ENCODE measurements around the gene MACROD1. TPM values are rescaled to one million over a fixed set of nuclear protein-coding genes. Genes with fewer than 3 reads are reported as not detected.

Gene MACROD1
- total RNA-seq, 1 donor from 2014 or later, result 8.9 TPM

DNA sequence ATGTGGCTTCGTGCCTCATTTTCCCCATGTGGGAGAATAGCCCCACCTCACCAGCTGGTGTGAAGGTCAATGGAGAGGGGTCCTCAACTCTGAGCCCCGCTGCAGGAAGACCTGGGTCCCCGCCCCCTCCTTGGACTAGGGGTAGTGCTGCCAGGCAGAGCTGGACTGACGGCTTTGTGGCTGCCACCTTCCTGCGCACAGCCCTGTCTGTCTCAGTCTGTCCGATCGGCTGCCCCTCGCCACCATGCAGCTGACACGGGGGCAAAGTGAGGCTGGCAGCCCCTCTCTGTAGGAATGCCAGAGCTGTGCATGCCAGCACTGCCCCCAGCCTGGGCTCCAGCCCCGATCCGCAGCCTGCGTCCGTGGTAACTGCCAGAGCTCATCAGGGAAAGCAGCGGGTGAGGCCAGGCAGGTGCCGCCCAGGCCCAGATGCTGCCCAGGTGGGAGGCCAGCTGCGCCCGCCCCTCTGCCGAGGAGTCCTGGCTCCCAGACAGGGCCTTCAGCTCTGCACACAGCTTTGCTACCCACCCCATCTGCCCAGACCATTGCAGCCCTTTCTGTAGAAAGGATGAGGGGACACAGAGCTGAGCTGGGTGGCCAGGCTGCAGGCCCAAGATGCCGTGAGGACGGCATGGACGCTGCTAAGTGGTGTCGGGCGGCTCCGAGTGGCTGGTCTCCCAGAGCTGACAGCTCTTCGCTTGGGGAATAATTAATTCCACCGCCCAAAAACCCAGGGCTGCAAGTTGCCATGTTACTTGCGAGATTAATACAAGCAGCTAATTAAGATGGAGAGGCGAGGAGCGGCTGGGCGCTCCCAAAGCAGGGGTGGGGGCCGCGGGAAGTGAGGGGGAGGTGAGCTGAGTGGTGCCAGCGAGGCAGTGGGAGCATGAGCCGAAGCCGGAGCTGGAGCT, 149.7 kb downstream of the MACROD1 start:
- DNase-seq (ENCODE audit: low spot score), result no peak

DNA sequence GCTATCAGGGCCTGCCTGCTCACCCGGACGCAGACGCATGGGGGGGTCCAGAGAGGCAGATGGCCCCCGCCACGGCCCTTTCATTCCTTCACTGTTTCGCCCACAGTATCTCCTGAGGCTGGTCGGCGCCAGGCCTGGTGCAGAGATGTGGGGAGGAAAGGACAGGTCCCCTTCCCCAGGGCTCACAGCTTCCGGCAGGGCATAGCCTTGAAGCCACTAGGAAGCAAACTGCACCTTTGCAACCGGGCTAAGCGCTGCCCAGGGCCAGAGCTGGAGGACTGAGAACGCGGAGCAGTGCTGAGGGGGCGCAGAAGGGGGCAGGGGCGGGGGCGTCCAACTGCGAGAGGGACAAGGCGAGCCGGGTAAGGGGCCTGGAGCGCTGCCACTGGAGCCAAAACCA, 150.4 kb downstream of the MACROD1 start:
- DNase-seq (ENCODE audit: low spot score), result no peak

DNA sequence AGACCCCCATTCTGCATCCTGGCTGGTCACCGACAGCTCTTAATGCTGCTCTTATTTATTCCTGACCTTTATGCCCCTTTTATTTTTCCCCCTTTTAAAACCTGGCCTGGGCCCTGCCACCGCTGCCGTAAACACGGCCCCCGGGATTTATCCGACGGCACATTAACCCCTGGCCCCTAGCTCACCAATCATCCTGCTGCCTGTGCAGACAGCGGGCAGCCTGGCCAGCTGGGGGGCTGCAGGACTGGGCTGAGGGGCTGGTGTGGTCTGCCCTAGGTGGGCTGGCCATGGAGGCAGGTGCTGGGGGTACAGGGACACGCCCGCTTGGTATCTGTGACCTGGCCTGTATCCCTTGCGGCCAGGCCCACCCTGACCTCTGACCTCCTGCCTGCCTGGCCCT, 151.6 kb downstream of the MACROD1 start:
- no peak for DNase-seq (ENCODE audit: low spot score)

DNA sequence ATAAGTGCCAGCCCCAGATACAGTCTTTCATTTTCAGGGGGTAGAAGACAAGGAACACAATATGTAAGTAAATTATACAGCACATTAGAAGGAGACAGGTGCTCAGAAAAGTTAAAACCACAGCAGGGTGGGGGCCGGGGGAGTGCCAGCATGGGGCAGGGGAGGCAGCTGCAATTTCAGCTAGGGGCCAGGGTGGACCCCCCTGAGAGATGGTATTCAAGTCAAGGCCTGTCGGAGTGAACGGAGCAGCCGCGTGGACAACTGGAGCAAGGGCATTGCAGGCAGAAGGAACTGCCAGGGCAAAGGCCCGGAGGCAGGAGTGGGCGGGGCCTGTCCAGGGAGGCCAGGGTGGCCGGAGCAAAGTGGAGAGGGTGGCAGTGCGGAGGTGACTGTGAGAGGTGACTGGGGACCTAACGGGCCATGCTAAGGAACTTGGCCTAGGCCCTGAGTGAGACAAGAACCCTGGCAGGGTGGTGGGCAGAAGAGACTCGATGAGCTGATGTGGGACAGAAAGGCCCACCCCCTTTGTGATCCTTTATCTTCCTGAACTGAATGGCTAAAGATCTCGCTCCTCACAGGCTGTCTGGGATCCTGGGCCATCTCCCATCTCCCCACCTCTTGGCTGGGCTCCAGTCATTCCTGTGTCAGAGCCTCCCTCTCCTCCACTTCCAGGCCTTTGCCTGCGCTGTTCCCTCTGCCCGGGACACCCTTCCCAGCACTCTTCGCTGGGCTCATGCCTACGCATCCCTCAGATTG, 152.6 kb downstream of the MACROD1 start:
- DNase-seq (ENCODE audit: low spot score), result no peak

DNA sequence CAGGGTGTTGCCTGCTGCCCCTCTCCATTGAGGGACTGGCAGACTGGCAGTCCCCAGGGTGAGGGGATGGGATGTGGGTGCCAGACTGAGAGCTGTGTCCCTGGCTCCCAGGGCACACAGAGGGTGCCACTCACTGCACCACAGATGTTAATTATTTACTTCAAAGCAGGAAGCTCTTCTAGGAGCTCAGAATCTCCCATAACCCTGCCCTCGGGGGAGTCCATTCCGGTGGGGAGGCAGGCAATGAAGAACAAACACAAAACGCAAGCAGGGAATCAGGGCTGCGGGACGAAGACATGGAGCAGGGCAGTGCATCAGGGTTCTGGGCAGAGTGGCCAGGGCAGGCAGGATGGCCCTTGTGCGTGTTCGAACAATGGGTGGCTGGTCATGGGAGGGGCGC, 154.5 kb downstream of the MACROD1 start:
- no peak for DNase-seq (ENCODE audit: low spot score)

DNA sequence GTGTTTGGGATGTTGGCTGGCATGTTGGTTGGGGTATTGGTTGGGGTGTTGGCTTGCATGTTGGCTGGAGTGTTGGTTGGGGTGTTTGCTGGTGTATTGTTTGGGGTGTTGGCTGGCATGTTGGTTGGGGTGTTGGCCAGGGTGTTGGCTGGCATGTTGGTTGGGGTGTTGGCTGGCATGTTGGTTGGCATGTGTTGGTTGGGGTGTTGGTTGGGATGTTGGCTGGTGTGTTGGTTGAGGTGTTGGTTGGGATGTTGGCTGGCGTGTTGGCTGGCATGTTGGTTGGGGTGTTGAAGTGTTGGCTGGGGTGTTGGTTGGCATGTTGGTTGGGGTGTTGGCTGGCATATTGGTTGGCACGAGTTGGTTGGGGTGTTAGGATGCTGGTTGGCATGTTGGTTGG, 155.1 kb downstream of the MACROD1 start:
- no peak for DNase-seq (ENCODE audit: low spot score)

DNA sequence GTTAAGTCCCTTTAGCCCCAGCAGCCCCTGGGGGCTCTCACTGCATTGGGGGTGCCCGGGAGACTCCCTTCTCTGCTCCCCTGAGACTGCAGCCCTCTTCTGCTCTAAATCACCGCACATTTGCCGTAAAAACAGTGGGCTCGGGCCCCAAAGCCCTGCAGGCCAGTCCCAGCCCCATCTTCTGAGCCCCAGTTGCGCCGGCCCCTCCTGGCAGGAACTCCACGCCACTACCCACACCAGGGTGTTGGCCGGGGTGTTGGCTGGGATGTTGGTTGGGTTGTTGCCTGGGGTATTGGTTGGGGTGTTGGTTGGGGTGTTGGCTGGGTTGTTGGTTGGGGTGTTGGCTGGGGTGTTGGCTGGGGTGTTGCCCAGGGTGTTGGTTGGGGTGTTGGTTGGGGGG, 156.2 kb downstream of the MACROD1 start:
- DNase-seq (ENCODE audit: low spot score), result no peak

DNA sequence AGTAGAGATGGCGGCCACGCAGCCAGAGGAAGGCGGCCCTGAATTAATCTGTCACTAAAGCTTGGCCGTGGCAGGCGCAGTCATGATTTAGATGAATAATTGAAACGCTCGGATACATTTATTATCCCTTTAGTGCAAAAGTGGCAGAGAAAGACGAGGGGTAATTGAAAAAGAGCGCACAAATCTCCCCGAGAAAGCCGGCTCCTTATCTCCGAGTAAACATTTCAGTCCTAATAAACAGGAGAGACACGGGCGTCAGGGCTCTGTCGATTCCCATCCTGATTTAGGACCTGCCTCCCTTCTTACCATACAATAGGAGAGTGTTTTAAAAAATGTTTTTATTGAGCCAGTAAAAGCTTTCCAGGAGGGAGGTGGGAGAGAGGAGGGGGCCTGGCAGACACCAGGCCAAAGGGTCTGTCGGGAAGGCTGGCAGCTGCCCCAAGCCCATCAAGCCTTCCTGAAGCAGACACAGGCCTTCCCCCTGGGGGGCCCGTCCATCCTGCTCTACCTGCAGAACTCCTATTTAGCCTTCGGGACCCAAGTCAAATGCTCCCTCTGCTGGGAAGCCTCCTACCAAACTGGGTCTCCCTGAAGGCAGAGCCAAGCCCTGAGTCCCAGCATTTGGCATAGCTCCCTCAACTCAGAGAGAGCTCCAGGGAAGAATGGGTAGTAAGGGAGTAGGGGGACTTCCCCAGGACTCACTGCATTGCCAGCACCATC, 156.8 kb downstream of the MACROD1 start:
- no peak for DNase-seq (ENCODE audit: low spot score)

DNA sequence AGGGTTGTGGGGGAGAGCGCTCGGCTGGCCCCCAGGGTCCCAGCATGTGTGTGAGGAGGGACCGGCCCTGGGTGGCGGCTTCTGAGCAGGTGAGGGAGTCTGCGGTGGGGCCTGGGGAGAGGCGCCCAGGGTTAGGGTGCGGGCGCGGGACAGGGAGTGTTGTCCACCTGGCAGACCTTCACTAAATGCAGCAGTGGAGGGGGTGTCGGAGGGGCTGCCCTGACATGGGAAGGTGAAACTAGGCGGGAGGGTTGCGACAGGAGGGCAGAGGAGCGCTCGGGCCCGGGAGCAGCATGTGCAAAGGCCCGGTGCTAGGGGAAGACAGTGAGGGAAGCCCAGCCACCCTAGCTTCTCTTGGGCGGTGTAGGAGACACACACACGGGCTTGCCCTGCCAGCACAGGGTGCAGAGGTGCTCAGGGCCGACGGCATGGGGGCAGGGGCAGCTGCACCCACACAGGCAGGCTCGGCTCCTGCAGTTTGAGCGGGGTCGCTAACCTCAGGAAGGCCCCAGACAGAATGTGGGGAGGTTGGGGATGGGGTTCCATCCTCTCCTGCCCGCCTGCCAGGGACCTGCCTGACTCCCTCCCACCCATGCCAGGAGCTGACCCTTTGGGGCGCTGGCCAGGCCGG, 157.5 kb downstream of the MACROD1 start:
- no peak for DNase-seq (ENCODE audit: low spot score)

DNA sequence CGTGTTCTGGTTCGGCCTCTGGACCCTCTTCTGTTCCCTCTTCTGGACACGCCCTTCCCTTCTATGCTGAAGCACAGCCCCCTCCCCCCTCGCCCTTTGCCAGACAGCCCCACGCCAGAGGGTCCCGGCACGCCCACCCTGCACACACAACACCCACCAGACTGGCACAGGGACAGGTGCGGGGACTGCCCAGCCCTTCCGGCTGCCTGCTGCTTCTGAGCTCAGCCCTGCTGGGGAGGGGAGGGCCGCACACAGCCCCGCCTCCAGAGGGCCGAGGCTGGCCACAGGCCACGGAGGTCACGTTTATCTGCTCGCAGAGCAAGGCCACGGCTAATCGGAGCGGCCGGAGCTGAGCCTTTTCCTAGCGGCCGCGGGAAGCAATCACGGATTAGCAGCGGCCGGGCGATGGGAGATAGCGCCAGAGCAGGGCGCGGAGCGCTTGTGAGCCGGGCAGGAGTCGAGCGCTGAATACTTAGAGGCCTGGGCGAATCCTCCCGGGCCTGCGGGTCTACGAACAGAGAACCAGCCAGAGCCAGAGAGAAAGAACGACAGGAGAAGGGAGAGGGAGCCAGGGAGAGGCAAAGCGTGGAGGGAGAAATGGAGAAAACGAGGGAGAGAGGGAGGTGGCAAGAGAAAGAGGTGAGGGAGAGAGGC, 158.2 kb downstream of the MACROD1 start:
- DNase-seq (ENCODE audit: low spot score), result peak; percentile 79

DNA sequence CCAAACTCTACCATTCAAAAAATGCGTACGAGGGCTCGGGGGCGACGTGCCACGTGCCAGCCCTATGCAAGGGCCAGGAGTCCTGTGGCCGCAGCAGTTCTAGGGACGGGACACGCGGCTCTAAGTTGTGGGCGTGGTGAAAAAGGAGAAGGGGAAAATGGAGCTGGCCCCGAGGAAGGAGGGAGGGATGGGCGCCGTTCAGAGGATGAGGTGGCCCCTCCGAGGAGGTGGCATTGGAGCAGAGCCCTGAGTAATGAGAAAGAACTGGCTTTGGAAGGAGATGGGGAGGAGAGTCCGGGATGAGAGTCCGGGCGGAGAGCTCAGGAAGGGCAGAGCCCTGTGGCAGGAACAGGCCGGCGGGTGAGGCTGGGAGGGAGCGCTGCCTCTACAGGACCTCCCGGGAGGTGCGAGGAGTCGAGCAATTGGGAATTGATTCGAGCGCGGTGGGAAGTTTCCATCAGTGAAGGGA, 158.7 kb downstream of the MACROD1 start:
- DNase-seq (ENCODE audit: low spot score), result peak; percentile 54

DNA sequence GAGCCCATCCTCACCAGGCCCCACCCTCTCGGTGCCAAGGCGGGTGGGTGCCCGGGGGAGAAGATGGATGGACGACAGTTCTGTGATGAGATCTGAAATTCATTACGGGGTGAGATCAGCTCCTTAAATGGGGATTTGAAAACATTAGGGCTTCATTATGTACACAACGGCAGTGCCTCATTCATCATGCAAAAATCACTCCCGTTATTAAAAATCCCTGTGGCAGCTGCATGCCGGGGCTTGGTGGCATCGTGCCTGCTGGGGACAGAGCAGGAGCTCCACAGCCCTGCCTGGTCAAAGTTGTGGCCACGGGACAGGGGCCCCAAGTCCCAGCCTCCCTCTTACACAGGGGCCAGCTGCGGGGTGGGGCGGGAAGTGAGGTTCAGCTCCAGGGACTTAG, 159.5 kb downstream of the MACROD1 start:
- DNase-seq (ENCODE audit: low spot score), result no peak

DNA sequence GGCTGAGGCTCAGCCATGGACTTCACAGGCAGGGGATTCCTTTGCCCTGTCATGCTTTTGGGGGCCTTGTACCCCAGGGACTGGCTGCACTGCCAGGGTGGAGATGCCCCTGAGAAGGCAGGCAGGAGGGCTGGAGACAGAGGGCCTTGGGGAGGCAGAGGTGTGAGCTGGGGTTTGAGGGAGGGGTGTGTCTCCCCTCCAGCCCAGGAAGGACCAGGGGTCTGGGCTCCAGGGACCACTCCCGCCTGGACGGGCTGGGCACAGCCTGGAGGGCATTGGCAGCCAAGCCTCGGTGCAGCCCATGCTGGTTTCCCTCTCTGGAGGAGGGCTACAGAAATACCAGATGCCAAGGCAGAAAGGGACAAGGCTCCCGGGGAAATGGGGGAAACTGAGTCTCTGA, 160.2 kb downstream of the MACROD1 start:
- DNase-seq (ENCODE audit: low spot score), result no peak

DNA sequence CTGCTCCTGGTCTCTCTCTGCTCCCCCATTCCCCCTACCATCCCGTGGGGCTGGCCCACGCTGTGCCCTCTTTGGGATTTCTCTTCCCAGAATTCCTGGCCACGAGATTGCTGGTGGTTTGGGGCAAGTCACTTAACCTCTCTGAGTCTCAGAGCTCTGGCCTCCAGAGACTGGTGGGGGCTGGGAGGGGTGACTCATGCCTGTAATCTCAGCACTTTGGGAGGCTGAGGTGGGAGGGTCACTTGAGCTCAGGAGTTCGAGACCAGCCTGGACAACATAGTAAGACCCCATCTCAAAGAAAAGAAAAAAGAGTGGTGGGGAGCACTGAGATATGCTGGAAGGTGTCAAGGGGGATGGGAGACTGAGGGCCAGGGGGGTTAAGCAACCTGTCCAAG, 161.3 kb downstream of the MACROD1 start:
- no peak for DNase-seq (ENCODE audit: low spot score)

DNA sequence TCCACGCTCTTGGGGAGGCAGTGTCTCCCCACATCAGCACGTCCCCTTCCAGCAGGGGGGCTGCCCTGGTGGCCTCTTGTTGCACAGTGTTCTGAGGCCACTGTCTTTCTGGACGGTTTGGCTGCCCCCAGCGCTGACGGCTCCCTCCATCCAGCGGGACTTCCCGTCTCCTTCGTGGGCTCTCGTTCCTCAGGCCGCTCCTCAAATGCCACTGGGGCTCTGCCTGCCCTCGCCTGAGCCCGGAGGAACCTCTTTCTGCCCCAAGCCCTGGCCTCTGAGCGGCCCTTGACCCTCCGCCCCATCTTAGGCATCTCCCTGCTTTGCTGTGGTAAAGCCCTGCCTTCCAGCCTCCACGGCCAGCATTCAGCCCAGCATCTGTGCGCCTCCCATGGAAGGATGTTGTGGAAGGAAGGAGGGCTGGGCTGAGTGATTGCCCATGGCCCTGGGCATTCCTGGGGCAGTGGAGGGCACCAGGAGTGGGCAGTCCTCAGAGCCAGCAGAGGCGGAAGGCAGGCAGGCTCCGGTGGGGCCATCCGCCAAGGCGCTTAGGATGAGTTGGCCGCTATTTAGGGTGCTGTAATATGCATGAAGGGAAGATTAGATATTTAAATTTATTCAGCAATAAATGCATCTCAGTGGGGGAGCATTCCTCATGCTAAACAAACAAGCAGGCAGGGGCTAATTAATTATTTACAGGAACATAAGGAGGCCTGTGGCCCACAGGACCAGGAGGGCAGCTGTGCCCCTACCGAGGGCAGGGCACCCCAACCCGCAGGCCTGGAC, 161.9 kb downstream of the MACROD1 start:
- DNase-seq (ENCODE audit: low spot score), result no peak

DNA sequence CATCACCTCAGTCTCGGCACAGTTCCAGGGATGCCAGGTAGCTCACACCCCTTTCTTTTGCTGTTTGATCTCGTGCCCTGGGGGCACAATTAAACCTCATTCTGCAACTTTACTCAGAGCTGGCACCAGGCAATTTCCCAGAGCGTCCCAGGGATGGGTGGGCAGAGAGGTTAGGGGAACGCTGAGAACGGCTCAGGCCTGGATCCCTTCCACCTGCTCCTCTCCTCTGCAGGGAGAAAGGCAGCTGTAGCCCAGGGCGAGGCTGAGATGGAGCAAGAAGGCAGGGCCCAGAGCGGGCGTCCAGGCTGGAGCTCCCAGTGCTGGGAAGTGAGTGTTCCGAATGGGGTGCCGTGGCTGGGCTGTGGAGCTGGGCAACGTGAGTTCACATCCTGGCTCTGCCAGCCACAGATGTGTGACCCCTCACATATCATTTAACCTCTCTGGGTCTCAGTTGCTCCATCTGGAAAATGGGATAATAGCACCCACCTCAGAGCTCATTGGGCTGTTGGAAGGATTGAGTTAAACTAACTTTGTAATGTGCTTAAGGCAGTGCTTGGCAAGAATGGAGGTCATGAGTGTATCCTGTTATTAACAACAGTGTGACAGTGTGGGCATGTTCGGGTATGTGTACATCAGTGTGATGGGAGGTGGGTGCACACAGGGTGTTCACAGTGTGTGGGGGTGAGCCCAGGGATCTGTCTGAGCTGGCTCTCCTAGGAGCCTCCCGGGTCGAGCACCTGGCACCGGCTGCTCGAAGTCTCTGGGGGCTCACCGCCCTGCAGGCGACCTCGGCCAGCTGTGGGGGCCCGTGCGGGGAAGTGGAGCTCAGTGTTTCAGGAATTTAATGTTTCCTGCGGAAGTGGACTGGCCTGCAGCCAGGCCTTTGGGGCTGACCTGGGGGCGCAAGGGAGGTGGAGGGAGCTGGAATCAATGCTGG, 164.2 kb downstream of the MACROD1 start:
- DNase-seq (ENCODE audit: low spot score), result no peak

DNA sequence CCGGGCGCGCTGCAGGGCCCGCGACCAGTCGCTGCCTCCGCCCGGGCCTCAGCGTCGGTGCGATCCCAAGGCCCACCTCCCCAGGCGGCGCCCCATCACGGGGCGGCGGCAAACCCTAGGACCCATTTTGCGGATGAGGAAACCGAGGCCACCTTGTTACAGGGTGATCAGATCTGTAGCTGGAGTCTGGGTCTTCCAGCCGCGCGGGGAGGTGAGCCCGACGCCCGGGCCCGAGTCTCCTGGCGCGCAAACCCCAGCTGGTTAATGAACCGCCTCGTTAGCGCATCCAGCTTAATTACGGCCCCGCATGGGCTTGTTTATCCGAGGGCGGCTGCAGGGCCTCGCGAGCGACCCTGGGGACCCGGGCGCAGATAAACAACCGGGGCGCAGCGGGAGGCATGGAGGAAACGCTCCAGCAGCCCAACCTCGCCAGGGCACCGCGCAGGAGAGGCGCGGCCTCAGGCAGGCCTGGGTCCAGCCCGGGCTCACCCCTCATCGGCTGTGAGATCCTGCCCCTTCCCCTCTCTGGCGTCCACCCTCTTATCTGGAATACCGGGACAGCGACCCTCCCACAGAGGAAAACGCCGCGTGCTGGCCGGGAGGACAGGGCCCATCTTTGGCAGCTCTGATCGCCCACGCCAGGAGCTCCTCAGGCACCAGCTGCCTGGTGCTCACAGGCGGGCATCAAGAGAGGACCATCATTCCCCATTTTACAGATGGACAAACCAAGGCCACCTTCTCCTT, 165.0 kb downstream of the MACROD1 start:
- DNase-seq (ENCODE audit: low spot score), result no peak

DNA sequence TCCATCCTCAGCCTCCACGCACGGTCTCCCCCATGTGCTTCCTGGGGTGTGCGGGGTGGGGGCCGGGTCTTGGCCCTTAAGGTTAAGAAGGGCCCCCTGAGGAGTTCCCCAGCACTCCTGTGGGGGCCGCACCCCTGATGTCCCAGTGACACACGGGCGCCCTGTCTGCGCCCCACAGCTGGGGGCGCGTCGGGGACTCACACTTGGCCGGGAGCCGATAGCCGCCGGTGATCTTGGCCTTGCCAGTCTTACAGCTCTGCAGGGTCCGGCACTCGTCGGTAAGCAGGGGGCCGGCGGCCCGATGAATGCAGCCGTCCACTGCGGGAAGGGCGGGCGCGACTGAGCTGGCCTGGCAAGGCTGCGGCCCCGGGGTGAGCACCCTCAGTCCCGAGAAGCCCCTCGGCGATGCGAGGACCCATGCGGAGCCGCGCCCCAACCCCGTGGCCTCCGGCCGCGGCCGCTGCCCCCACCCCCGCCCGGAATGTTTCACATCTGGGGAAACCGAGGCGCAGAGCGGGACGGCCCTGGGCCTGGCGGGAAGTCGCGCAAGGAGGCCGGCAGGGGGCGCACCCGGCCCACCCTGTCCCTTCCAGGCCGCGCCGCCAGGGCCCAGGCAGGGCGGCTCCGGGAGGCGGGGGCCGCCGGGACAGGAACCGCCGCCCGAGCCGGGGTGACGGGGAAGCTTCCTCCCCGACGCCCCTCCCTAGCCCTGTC, 165.7 kb downstream of the MACROD1 start:
- DNase-seq (ENCODE audit: low spot score), result peak; percentile 81
